GM12875 (cell line): ENCODE measurements around the gene BDH1.

Source experiments
- H3K4me3 ChIP-seq: one replicate; pipeline ENCODE4 v1.5.1; 2011; ENCODE audit warnings: low read depth, low read length, control low read depth
- CTCF ChIP-seq: IDR thresholded peaks from 2 replicates; pipeline ENCODE4 v1.5.1; 2011; ENCODE audit warnings: low read depth, mild to moderate bottlenecking, control low read depth, inconsistent platforms, low read length, moderate library complexity, borderline replicate concordance; ENCODE audit not compliant: insufficient read depth

BDH1 gene

GRCh38 chr3:197504641-197505121 is 51.1 kb downstream of the BDH1 start:
- no peak for TF ChIP-seq CTCF
- no peak overlapping the region for H3K4me3 ChIP-seq

- no peak overlapping the region for H3K4me3 ChIP-seq
- no peak for TF ChIP-seq CTCF
These were observed 51.5 kb downstream of the BDH1 start for GRCh38 chr3:197504229-197504628.

GRCh38 chr3:197503652-197504051 is 52.1 kb downstream of the BDH1 start:
- no peak for TF ChIP-seq CTCF

GRCh38 chr3:197501879-197502620 is 53.7 kb downstream of the BDH1 start:
- no peak overlapping the region for H3K4me3 ChIP-seq
- peak; percentile 83 for TF ChIP-seq CTCF

More at GRCh38 chr3:197503652-197504051, 52.1 kb downstream of the BDH1 start:
- no peak overlapping the region for H3K4me3 ChIP-seq

- TF ChIP-seq CTCF, result no peak
- H3K4me3 ChIP-seq, result no peak overlapping the region
These were observed 54.3 kb downstream of the BDH1 start for GRCh38 chr3:197501496-197501878.

GRCh38 chr3:197500812-197501211 is 55.0 kb downstream of the BDH1 start:
- H3K4me3 ChIP-seq, result no peak overlapping the region
- no peak for TF ChIP-seq CTCF

- TF ChIP-seq CTCF, result no peak
- no peak overlapping the region for H3K4me3 ChIP-seq
These were observed 56.3 kb downstream of the BDH1 start for GRCh38 chr3:197499427-197499826.
